ENCODE measurements around the gene KRT82.

- no peak for TF ChIP-seq REST (IDR thresholded peaks at IDR 0.05; ENCODE audit: insufficient read depth in 1 of 2, low read depth in 2 of 2, low read length in 2 of 2)
- TF ChIP-seq POLR2AphosphoS5 (IDR thresholded peaks at IDR 0.05; ENCODE audit: low read depth, low read length): no peak
- no peak for TF ChIP-seq FOXP2 (optimal IDR thresholded peaks at IDR 0.05; ENCODE audit: borderline replicate concordance, extremely low read depth, extremely low read length, insufficient read depth)
- TF ChIP-seq TAF1 (IDR thresholded peaks at IDR 0.05; ENCODE audit: borderline replicate concordance, insufficient read depth, low read length): no peak
These were observed 44.6 kb downstream of the KRT82 start for GRCh38 chr12:52361553-52361952.
